Fibroblast of pulmonary artery (primary cell): Measurements from ENCODE around the gene DPH6.

Experiments
- DNase-seq: peaks from one replicate; pipeline ENCODE4 v3.0.0-alpha.2; 2010; ENCODE audit warnings: low read depth
- H3K4me3 ChIP-seq: replicated peaks from 2 replicates; pipeline ENCODE4 v1.5.1; 2011; ENCODE audit warnings: low read depth, mild to moderate bottlenecking, control low read depth, low read length, moderate library complexity
- TF ChIP-seq, protein P1 (sequence below): IDR thresholded peaks from 2 replicates; pipeline ENCODE4 v1.5.1; 2011; ENCODE audit warnings: mild to moderate bottlenecking, control low read depth, low read length, inconsistent platforms; ENCODE audit errors: missing control alignments

Gene DPH6

DNA sequence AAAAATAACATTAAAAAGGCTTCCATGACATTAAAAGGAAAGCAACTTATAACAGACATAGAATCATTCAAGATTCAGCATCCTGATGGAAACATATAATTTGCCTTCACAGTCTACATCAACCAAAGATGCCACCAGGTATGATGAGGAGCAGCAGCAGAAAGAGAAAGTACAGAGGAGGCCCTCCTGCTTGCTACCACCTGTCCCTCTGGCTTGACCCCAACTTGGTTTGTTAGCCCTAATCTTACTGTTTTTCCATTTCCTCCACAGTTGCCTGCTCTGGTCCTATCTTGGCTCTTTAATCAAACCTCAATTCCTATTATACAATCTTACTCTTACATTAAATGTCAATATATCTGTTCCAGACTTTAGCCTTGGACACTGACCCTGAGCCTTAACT is 171.3 kb downstream of the DPH6 start:
- H3K4me3 ChIP-seq: no peak overlapping the region
- TF ChIP-seq, protein P1, sequence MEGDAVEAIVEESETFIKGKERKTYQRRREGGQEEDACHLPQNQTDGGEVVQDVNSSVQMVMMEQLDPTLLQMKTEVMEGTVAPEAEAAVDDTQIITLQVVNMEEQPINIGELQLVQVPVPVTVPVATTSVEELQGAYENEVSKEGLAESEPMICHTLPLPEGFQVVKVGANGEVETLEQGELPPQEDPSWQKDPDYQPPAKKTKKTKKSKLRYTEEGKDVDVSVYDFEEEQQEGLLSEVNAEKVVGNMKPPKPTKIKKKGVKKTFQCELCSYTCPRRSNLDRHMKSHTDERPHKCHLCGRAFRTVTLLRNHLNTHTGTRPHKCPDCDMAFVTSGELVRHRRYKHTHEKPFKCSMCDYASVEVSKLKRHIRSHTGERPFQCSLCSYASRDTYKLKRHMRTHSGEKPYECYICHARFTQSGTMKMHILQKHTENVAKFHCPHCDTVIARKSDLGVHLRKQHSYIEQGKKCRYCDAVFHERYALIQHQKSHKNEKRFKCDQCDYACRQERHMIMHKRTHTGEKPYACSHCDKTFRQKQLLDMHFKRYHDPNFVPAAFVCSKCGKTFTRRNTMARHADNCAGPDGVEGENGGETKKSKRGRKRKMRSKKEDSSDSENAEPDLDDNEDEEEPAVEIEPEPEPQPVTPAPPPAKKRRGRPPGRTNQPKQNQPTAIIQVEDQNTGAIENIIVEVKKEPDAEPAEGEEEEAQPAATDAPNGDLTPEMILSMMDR: no peak
- DNase-seq: no peak

DNA sequence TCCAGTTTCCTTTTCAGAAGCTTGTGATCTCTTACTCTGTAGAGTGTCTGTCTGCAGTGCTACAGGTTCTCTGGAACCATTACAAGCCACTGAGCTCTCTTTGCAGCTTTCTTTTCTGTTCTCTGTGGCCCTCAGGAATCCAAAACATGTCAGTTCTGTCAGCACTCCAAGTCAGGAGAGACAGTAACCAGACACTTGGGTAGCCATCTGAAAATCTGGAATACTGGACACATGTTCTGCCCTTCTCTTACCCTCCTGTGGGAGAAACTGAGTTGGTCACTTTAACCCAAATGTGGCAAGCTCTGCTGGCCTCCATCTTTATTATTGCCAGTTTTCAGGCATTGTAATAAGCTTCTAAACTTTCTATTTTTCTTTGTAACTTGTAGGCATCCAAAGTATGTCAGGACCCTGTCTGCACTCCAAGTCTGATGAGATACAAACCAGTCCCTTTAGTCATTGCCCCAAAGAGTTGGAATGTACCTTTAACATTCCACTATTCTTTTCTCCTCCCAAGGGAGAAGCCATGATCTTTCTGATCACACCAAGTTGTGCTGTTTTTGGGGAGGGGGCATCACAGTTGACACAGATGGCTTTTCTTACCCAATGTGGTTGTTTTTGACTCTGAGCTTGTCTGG is 183.7 kb downstream of the DPH6 start:
- TF ChIP-seq, protein P1: no peak
- H3K4me3 ChIP-seq: no peak overlapping the region
- peak; percentile 62 for DNase-seq

DNA sequence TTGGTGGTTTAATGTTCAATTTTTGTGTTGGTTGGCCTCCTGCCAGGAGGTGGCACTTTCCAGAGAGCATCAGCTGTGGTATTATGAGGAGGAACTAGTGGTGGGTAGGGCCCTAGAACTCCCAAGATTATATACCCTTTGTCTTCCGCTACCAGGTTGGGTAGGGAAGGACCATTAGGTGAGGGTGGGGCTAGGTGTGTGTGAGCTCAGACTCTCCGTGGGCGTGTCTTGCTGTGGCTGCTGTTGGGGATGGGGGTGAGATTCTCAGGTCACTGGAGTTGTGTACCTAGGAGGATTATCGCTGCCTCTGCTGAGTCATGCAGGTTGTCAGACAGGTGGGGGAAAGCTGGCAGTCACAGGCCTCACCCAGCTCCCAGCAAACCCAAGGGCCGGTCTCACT is 187.1 kb downstream of the DPH6 start:
- no peak for DNase-seq
- H3K4me3 ChIP-seq: no peak overlapping the region
- TF ChIP-seq, protein P1: no peak

DNA sequence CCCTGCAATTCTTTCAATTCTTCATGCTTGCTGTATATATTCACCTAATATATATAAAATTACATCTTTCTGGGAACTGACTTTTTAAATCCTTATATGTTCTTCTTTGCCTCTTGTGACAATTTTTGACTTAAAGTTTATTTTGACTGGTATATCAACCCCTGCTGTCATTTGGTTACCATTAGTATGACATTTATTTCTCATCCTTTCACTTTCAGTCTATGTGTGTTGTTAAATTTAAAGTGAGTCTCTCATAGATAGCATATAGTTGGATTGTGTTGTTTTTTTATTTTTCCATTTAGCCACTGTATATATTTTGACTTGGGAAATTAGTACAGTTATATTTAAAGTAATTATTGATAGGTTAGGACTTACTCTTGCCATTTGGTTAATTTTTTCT is 194.9 kb downstream of the DPH6 start:
- TF ChIP-seq, protein P1: no peak
- no peak for DNase-seq
- no peak overlapping the region for H3K4me3 ChIP-seq

DNA sequence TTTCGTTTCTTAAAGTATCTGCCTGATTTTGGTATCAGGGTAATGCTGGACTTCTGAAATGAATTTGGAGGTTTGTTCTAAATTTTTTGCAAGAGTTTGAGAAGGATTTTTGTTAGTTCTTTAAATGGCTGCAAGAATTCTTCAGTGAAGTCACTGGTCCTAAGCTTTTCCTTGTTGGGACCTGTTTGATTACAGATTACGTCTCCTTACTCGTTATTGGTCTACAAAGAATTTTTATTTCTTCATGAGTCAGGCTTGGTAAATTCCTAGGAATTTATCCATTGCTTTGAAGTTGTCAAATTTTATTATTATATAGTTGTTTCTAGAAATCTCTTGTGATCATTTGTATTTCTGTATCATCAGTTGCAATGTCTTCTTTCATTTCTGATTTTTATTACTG is 196.0 kb downstream of the DPH6 start:
- DNase-seq: no peak
- H3K4me3 ChIP-seq: no peak overlapping the region
- TF ChIP-seq, protein P1: no peak

DNA sequence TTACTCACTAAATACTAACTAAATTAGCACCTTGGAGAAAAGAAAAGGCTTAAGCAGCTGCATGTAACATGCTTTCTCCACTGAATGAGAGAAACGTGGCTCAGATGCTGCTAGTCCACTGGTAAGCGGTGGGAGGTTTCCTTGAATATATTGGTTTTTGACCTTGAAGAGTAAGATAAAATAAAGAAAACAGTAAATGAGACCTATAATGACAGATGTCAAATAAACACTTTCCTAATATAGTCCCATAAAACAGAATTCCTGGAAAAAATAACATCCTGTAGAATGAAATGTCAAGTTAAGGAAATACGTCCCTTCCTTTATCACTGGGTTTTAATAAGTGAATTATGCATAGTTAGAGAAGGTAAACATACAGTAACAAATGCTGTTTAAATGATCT is 215.0 kb downstream of the DPH6 start:
- no peak overlapping the region for H3K4me3 ChIP-seq
- TF ChIP-seq, protein P1: no peak
- no peak for DNase-seq

DNA sequence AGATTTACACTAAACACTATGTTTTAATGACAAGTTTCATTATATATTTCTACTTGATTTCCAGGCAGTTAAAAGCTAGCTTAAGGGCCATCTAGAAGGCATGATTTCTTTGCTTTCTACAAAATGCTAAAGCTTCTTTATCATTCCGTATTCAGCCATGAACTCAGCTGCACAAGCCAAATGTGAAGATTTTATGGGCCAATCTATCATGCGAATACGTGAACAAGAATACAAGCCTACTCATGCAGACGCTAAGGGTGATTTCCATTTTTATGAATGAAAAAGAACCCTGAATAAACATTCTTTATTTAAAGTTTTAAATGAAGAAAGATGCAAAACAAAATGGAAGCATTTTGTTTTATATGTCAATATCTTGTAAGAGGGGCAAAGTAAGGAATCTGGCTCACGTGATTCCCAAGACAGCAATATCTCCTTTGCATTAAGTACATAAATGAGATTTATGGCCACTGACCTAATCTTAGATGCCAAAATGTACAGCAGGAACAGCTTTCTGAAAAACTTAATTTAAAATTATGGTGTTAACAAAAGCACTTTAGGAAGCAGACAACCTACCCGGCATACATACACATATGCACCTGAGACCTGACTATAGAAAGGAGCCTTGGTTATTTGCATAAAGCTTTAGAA is 215.8 kb downstream of the DPH6 start:
- no peak for DNase-seq
- TF ChIP-seq, protein P1: no peak
- H3K4me3 ChIP-seq: no peak overlapping the region
